ENCODE data around the gene GULP1. TPM values are rescaled to one million over a fixed set of nuclear protein-coding genes. Genes with fewer than 3 reads are reported as not detected.

The GULP1 gene
- total RNA-seq, 1 donor from 2014 or later = 49.0 TPM

- Mint-ChIP-seq H3K36me3 (peaks cover 17% of the 10 kb centered on the region), H3K9me3 (peaks cover 3% of the 10 kb centered on the region), H3K27ac (no peak overlapping the region), H3K27me3 (no peaks in the 10 kb centered on the region), H3K4me3 (no peak overlapping the region), H3K4me1 (ENCODE audit: unreplicated experiment) (no peaks in the 10 kb centered on the region)
- TF ChIP-seq CTCF (conservative IDR thresholded peaks at IDR 0.05) = no peak
- no peak for DNase-seq (ENCODE audit: extremely low spot score, unreplicated experiment)
Observed at GRCh38 chr2:188403676-188404075, 112.0 kb downstream of the GULP1 start.

- H3K4me1 Mint-ChIP-seq (ENCODE audit: unreplicated experiment) = no peaks in the 10 kb centered on the region
- H3K27ac Mint-ChIP-seq = no peak overlapping the region
- no peaks in the 10 kb centered on the region for H3K27me3 Mint-ChIP-seq
- DNase-seq (ENCODE audit: extremely low spot score, unreplicated experiment) = no peak
- no peak for TF ChIP-seq CTCF (conservative IDR thresholded peaks at IDR 0.05)
- peaks cover 5% of the 10 kb centered on the region for H3K9me3 Mint-ChIP-seq
- no peak overlapping the region for H3K4me3 Mint-ChIP-seq
- peaks cover 21% of the 10 kb centered on the region for H3K36me3 Mint-ChIP-seq
Observed at GRCh38 chr2:188404341-188405004, 112.8 kb downstream of the GULP1 start.

- no peak overlapping the region for H3K4me3 Mint-ChIP-seq
- peaks cover 11% of the 10 kb centered on the region for H3K9me3 Mint-ChIP-seq
- no peak overlapping the region for H3K27ac Mint-ChIP-seq
- no peaks in the 10 kb centered on the region for H3K27me3 Mint-ChIP-seq
- no peak for TF ChIP-seq CTCF (conservative IDR thresholded peaks at IDR 0.05)
- H3K4me1 Mint-ChIP-seq (ENCODE audit: unreplicated experiment) = no peaks in the 10 kb centered on the region
- DNase-seq (ENCODE audit: extremely low spot score, unreplicated experiment) = no peak
- H3K36me3 Mint-ChIP-seq = peaks cover 28% of the 10 kb centered on the region
Observed at GRCh38 chr2:188406414-188406813, 114.7 kb downstream of the GULP1 start.

GRCh38 chr2:188410504-188411235 is 119.0 kb downstream of the GULP1 start:
- Mint-ChIP-seq H3K4me1 (ENCODE audit: unreplicated experiment) (peaks cover 15% of the 10 kb centered on the region), H3K27ac (no peak overlapping the region), H3K9me3 (peaks cover 15% of the 10 kb centered on the region), H3K27me3 (no peaks in the 10 kb centered on the region), H3K36me3 (peaks cover 25% of the 10 kb centered on the region), H3K4me3 (no peak overlapping the region)
- TF ChIP-seq CTCF (conservative IDR thresholded peaks at IDR 0.05) = no peak
- DNase-seq (ENCODE audit: extremely low spot score, unreplicated experiment) = no peak

GRCh38 chr2:188412190-188412589 is 120.5 kb downstream of the GULP1 start:
- no peak for DNase-seq (ENCODE audit: extremely low spot score, unreplicated experiment)
- Mint-ChIP-seq H3K4me3 (no peak overlapping the region), H3K27me3 (no peaks in the 10 kb centered on the region), H3K27ac (no peak overlapping the region), H3K36me3 (peaks cover 19% of the 10 kb centered on the region), H3K9me3 (peaks cover 15% of the 10 kb centered on the region), H3K4me1 (ENCODE audit: unreplicated experiment) (peaks cover 30% of the 10 kb centered on the region)
- TF ChIP-seq CTCF (conservative IDR thresholded peaks at IDR 0.05) = no peak

Measured in type B pancreatic cell (in vitro differentiated cells).